Fibroblast of lung (primary cell): Measurements from ENCODE around the gene VTI1B.

Experiments used
- EZH2 ChIP-seq: IDR thresholded peaks from 2 replicates; pipeline ENCODE4 v1.5.1; 2012; ENCODE audit warnings: low read length, control low read depth, mild to moderate bottlenecking; ENCODE audit errors: missing control alignments
- TF ChIP-seq, protein P1 (sequence below), 2 donors: IDR thresholded peaks in 1 of 2; conservative IDR thresholded peaks in 1 of 2; 1 replicate in 1 of 2; 2 replicates in 1 of 2; pipeline ENCODE4 v1.5.1; 2011 to 2012; ENCODE audit warnings: low read length in 2 of 2, control low read depth in 1 of 2, inconsistent platforms in 1 of 2, low read depth in 1 of 2, mild to moderate bottlenecking in 1 of 2

DNA sequence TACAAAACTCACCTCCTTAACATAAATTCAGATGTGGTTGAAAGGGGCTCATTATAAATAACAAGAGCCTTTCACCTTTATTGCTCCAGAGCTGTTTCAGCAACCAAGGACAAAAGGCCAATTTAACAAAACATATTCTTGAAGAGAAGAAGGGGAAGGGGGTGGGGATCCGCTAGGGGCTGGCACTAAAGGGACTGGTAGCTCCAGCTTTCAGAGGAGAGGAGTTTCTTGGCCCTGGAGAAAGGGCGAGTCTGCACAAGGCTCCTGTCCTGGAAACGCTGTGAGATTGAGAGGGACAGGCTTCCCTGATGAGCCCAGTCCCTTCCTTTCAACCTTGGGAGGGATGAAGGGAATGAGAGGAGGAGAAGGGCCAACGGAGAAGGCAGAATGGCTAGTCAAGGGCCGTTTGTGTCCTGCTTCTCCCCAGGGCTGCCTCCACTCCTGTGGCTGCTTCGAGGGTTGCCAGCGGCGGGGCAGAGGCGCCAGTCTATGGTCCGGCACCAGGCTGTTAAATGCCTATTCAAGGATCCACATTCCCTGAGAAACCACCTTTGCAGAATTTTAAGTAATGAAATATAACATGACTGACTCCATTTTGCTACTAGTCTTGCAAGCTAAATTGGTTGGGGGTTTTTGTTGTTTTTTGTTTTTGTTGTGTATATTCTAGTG is 64.7 kb downstream of the VTI1B start:
- TF ChIP-seq EZH2: no peak
- TF ChIP-seq, protein P1, sequence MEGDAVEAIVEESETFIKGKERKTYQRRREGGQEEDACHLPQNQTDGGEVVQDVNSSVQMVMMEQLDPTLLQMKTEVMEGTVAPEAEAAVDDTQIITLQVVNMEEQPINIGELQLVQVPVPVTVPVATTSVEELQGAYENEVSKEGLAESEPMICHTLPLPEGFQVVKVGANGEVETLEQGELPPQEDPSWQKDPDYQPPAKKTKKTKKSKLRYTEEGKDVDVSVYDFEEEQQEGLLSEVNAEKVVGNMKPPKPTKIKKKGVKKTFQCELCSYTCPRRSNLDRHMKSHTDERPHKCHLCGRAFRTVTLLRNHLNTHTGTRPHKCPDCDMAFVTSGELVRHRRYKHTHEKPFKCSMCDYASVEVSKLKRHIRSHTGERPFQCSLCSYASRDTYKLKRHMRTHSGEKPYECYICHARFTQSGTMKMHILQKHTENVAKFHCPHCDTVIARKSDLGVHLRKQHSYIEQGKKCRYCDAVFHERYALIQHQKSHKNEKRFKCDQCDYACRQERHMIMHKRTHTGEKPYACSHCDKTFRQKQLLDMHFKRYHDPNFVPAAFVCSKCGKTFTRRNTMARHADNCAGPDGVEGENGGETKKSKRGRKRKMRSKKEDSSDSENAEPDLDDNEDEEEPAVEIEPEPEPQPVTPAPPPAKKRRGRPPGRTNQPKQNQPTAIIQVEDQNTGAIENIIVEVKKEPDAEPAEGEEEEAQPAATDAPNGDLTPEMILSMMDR (conservative IDR thresholded peaks at IDR 0.05 in 1 of 2, IDR thresholded peaks at IDR 0.05 in 1 of 2; ENCODE audit: low read depth in 1 of 2, low read length in 2 of 2): no peak
